GM19328 (cell line): ENCODE measurements around the gene BMP6.
A peak's percentile ranks its signal among the peaks of the same experiment; 100 is the strongest.

Source experiments
- ATAC-seq: cut with Tn5 transposase; IDR thresholded peaks from one replicate; pipeline ENCODE4 v1.9.1; 2021; ENCODE audit warnings: mild to moderate bottlenecking, moderate library complexity; ENCODE audit not compliant: unreplicated experiment

BMP6 gene

DNA sequence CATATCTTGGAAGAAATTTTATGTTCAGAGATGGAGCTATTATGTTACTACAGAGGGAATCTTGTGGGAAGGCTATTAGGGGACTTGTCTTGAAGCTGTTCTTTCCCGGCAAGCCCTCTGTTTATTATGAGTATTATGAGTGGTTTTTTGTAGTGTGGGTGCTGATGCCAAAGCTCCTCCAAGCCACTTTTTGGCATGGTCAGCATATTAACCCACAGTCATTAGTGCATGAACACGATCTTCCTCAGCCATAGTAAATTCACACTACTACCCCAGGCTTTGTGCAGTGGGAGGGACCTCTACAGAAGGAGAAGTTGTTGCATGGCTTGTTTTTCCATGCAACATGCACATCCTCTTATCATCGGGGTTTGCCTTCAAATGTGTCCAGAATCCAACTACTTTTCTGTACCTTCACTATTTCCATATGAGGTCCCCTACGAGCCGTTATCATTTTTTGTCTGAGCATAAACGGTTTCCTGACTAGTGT lies 6.5 kb upstream of the BMP6 start:
- ATAC-seq = no peak

GRCh38 chr6:7720346-7720745 lies 5.6 kb upstream of the BMP6 start:
- no peak for ATAC-seq

DNA sequence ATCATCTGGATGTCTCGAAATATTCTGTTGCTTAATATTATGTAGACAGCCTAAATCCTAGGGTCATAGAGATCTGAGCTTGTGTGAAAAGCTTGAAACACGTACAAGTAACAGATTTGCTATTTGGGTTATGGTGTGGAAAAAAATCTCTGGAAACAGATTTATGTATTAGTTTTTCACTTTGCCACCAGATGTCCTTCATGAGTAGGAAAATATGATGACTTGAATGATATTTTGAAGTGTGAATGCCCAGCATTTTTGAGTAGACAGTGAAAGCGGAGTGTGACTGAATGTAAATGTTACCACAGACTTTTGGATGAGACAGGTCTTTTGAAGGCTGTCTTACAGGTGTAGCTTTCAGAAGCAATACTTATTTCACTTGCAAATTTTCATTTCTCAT lies 4.2 kb upstream of the BMP6 start:
- ATAC-seq = no peak

DNA sequence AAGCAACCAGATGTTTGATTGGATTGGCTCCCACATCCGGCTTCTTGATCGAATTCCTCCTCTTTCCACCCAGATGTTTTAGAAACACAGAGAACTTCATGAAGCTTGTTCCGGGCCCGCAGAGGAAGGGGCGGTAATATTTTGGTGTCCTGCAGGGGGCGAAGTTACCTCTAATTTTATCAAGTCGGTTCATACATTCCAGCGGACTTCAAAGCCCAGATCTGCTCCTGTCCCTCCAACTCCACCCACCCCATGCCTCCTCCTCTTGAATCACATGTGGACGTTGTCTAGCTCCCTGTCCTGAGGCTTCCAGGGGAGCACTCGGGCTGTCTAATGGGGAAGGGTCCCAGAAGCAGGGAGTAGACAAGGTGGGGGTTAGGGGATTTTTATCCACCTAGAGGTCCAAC lies 2.9 kb upstream of the BMP6 start:
- ATAC-seq = no peak

- no peak for ATAC-seq
Measured at GRCh38 chr6:7723554-7723953, 2.3 kb upstream of the BMP6 start.

DNA sequence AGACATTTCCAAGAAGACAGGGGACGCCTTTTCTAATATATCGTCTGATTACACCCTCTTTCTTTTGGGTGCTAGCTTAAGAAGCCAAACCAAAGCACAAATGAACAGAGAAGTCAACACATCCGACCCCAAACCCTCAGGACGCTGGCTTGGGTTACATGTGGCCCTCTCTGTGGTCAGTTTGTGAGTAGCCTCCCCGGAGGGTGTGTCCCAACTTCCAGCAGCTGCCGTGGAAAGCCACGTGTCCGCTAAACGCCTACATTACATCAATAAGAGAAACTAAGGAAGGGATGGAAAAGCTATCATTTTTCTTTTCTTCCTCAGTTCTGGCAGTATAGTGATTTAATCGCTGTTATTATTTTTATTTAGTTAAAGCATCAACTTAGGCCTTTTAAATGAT lies 487 bp upstream of the BMP6 start:
- ATAC-seq = no peak

DNA sequence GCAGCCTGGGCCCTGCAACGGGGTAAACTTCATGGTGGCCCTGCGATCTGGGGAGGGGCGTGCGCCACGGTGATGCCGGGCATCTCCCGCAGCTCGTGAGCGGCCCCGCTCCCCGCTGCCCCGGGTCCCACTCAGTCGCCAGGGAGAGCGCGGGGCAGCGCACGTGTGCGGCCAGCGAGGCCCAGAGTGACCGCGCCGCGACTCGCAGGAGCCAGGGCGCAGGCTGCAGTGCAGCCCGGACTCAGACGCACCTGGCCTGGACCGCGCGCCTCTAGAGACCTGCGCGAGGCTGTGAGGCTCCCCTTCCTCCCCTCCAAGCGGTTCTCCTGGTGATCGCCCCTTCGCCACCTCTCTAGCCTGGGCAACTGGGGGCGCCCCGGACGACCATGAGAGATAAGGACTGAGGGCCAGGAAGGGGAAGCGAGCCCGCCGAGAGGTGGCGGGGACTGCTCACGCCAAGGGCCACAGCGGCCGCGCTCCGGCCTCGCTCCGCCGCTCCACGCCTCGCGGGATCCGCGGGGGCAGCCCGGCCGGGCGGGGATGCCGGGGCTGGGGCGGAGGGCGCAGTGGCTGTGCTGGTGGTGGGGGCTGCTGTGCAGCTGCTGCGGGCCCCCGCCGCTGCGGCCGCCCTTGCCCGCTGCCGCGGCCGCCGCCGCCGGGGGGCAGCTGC lies 652 bp downstream of the BMP6 start:
- ATAC-seq = peak; percentile 20

DNA sequence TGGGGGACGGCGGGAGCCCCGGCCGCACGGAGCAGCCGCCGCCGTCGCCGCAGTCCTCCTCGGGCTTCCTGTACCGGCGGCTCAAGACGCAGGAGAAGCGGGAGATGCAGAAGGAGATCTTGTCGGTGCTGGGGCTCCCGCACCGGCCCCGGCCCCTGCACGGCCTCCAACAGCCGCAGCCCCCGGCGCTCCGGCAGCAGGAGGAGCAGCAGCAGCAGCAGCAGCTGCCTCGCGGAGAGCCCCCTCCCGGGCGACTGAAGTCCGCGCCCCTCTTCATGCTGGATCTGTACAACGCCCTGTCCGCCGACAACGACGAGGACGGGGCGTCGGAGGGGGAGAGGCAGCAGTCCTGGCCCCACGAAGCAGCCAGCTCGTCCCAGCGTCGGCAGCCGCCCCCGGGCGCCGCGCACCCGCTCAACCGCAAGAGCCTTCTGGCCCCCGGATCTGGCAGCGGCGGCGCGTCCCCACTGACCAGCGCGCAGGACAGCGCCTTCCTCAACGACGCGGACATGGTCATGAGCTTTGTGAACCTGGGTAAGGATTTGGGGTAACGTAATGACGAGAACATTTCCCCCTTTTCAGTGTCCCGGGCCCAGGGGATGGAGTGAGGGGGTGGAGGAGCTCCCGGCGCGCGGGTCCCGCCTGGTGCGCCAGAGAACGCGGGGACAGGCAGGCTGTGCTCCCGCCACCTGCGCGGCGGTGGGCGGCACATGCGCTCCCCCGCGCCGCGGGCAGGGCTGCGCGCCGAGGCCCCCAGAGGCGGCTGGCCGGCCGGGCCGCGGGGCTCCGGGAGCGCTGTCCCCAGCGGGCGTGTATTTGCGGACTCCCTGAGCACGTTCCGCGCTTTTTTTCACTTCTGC lies 1.4 kb downstream of the BMP6 start:
- no peak for ATAC-seq

GRCh38 chr6:7727946-7728854 lies 2.3 kb downstream of the BMP6 start:
- ATAC-seq = no peak

DNA sequence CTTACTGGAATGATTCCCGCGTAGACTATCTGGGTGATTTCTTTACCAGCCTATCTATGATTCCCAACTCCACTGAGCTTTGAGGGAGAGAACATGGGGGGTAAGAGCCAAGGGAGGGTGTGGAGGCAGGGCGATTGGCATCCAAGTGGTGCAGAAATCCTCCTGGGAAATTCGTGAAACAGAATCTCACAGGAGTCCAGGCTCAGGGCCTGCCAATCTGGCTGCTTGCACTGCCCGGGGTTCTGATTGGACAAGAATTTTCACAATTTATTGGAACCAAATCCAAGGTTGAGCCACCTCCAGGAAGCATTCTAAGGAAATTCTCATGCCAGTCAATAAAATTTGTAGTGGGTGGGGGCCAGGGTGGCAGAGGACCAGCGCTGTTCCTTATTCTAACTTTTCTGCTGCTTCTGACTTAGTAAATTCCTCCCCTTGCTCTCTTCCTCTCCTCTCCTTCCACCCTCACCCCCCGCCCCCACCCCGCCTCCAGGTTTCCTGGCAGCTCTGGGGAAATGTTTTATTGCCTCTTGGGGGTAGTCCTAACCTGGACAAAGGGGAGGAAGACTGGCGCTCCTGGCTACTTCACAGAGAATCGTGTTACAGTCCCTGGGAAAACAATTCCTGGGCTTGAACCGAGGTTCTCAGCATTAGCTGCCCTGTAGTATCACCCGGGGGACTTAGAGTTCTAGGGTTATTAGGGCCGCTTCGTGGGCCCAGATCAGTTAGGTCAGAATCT lies 3.1 kb downstream of the BMP6 start:
- ATAC-seq = no peak

GRCh38 chr6:7730001-7730783 lies 4.3 kb downstream of the BMP6 start:
- no peak for ATAC-seq

DNA sequence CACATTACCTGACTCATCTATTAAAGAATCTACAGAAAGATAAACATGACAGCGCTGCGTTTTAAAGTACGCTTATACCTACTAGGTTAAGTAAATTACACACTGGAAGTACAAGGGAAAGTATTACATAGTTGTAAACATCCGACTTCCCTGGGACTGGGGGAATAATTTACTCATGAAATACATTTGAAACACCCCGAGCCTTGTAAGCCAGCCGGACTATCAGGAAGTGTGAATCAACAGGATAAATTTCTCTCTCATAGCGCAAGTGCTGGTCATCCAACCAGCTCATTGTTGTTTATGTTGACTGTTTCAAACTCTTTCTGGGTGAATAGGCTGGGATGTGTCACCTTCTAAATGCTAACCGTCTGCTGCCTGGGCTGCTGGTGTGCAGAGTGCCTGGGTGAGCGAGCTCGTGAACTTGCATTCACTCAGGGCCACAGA lies 4.9 kb downstream of the BMP6 start:
- ATAC-seq = no peak

GRCh38 chr6:7731294-7731693 lies 5.4 kb downstream of the BMP6 start:
- no peak for ATAC-seq

GRCh38 chr6:7732228-7732627 lies 6.3 kb downstream of the BMP6 start:
- ATAC-seq = no peak

DNA sequence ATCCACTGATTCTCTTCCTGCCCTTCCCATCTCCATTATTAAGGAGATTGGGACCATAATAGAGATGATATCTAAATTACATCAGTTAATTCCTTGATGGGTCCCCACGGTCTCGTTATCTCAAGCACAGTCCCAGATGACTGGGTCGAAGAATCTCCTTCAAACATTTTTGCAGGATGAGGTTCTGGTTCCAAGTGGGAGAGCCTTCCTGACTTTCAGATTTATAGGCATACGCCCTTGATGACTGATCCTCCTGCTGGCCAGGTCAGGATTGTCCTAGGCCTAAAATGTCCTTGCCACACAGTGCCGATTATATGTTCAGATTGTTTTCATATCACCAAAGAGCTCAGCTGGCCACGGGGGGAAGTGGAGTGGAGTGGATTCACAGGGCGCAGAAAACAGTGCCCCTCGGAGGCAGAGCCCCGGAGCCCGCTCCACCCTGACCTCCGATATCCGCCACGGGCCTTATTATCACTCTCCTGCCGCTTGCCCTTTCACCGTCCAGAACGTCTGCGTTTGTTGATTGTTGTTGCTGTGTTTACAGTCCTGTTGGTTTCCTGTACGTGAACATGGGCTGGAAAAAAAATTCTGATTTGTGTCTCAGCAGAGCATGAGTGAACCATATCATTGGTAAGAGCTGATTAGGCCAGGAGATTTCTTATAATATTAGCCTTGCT lies 8.9 kb downstream of the BMP6 start:
- ATAC-seq = no peak

DNA sequence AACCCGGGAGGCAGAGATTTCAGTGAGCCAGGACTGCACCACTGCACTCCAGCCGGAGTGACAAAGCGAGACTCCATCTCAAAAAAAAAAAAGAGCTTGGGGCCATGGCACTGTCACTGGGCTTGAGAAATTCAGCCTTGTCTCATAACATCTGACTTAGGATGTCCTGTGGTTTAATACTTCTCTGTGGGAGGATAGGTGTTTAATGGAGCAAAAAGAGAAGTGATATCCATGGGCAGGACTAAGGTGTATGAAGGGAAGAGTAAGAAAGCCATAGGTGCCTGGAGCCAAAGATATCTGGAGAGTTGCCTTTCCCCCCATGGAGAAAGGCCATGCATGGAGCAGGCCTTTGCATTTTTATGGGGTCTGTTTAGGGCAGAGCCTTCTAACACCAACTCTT lies 11.2 kb downstream of the BMP6 start:
- no peak for ATAC-seq

DNA sequence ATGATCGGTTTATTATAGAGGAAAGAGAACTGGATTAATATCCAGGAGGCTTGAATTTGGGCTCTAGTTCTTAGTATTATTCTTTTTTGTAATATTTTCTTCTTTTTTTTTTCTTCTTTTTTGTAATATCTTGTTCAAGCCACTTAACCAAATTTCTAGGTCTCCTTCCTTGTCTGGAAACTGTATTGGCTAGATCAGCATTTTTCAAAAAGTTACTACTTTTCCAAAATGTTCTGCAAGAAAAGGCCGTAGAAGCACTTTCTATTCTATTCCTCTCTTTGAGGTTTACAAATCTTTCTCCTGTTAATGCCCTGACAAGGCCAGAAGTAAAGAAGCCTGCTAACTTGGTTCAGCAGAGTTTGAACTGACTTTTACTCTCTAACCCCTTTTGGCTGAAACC lies 12.0 kb downstream of the BMP6 start:
- no peak for ATAC-seq

DNA sequence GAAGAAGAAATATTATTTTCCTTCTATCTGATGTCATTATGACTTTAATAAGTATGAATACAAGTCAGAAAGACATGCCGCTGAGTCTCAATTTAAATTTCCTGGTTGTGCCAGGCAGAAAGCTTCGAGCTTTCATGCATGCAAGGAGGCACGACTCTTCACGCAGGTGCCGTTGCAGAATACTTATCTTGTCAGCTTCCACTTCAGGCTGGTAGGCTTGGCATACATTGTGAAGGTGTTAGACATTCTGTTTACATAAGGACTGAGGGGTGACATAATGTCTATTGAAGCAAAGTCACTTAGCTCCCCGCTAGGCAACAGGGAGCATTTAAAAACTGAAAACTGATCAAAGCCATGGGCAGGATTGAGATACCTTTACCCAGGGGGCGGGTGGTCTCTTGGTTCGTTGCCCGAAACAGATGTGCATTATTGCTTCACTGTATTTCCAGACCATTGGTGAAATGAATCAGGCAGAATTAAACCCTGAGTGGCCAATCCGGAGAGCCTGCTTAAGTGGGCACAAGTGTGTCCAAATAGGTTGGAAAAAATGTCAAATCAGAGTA lies 16.4 kb downstream of the BMP6 start:
- ATAC-seq = no peak

- no peak for ATAC-seq
Measured at GRCh38 chr6:7745942-7746341, 20.0 kb downstream of the BMP6 start.
